Measurements from ENCODE around the gene CHST1.

Gene CHST1

GRCh38 chr11:45673441-45673840 is 8.0 kb upstream of the CHST1 start:
- no peak for DNase-seq

DNA sequence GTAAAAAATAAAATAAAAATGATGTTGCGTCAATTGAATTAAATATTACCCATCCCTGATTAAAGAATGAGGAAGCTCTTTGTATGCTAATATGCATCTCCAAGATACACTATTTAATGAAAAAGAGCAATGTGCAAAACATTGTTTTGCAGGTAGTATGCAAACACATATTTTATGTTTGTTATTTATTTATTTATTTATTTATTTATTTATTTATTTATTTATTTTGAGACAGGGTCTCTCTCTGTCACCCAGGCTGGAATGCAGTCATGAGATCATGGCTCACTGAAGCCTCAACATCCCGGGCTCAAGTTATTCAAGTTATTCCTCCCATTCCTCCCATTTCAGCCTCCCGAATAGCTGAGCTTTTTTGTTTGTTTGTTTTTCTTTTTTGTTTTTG is 7.2 kb upstream of the CHST1 start:
- DNase-seq = no peak

DNA sequence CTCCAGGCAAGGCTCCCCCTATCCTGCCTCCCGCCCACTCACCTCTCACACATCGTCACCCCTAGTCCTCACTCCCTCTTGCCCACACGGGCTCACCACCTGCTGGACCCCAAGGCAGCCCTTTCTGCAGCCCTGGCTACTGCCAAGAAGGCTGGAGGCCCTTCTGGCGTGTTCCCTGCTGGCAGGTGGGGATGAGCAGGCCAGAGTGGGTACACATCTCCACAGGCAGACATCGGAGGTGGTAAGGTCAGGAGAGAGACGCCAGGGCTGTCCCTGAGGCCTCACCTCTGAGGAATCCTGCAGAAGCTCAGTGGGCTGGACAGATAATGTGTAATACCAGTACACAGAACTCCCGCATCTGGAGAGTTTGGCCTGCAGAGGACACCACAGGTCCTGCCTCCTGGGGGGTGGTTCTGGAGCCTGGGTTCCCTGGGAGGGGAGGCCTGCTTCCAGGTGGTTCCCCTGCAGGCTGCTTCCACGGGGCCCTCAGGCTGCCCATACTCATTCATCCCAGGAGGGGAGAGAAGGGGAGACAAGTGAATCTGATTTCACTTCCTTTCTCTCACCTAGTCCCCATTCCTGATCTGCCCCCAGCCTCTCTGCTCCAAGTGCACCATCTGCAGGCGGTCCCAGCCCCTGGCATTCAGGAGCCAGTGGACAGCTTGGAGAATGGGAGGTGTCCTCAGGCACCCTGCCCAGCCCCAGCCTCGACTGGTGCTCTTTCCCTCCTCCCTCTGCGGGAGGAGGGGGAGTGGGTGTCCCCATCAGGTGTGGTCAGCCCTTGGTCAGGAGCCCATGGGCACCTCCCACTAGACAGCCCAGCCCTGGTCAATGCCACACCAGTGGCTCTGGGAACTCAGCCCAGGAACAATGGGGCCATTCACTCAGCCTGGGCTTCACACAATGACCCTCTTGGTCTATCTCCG is 6.1 kb upstream of the CHST1 start:
- no peak for DNase-seq

- no peak for DNase-seq
Observed at GRCh38 chr11:45670386-45671135, 5.1 kb upstream of the CHST1 start.

DNA sequence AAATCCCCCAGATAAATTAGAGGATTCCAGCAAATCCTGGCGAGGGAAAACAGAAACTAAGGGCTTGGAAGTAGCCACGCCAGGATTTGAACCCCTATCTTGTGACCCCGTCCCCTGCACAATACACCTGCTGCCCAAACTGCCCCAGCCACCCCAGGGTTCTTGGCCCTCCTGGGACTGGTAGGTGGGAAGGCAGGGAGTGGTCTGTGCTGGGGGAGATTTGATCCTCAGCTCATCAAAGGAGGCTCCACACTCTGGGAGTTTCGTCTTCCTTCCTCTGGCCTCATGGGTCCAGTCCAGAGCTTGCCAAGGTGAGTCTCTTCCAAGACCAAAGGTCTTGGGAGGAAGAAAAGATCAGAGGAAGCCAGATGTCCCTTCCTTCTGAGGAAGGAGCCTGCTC is 4.5 kb upstream of the CHST1 start:
- no peak for DNase-seq

- no peak for DNase-seq
Observed at GRCh38 chr11:45669146-45669545, 3.7 kb upstream of the CHST1 start.

- DNase-seq = no peak
Observed at GRCh38 chr11:45667929-45668680, 2.7 kb upstream of the CHST1 start.

- DNase-seq = no peak
Observed at GRCh38 chr11:45666648-45667642, 1.5 kb upstream of the CHST1 start.

- DNase-seq = no peak
Observed at GRCh38 chr11:45665933-45666647, 668 bp upstream of the CHST1 start.

DNA sequence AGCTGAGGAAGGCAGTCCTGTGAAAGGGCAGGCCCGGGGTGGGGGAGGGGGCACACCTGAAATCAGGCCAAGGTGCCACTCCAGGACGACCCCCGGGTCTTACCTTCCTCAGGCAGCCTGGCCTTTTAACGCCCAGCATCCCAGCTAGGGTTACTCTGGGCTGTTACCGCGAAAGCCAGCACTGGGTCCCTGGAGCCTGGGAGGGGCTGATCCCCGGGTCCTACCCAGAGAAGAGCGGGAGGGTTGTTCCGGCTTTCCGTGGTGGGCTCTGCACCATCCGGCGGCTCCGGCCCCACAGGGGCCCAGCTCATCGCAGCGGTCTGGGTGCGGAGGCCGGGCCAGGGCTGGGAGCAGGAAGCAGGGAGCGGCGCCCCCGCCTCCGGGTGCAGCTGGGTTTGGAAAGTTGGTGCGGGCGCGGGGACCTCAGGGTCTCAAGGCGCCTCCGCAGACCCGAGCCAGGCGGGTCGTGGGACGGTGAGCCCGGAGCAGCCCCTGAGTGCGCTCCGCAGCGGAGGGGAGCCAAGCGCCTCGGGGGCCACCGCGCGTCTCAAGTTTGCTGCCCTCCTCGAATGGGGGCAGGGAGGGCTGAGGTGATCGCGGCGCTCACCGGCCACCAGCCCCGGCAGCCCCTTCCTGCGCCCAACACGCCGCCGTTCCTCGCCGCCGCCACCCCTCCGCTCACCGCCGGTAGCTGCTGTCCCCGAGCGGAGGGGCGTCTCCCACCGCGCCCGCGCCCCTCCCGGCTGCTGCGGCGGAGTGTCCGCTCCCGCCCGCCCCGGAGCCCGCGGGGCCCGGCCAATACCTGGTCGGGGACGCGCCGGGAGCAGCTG is 831 bp downstream of the CHST1 start:
- DNase-seq = no peak

- DNase-seq = no peak
Observed at GRCh38 chr11:45663486-45664375, 1.7 kb downstream of the CHST1 start.

DNA sequence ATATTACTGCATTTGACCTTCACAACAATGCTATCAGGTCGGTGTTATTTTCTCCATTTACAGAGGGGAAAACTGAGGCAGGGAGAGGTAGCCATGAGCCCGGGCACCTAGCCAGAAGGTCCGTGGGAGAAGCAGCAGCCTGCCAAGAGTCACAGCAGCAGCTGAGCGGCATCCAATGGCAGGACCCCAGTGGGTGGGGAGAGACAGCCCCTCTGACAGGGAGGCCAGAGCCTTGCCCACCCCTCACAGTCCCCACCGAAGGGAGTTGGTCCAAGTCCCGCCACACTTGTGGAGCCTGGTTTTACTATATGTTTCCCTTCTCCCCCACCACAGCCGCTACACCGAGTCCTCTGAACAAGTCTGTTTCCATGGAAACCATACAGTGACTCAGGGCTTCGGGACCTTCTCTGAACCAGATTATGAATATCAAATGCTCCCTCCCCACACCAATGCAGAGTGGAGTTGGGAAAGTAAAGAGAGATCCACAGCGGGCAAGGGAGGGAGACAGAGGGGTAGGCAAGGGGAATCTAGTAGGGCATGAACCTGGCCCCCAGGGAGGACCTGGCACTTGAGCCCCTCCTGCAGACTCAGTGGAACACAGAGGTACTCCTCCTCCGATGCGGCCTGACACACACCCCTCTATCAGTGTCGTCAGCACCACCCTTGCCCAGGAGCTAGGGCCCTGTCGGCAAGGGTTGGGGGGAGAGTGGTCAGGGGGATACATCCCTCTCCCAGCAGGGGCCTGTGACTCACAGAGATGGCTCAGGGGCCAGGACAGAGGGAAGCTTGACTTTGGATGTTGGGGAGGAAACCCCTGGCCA is 2.5 kb downstream of the CHST1 start:
- no peak for DNase-seq

DNA sequence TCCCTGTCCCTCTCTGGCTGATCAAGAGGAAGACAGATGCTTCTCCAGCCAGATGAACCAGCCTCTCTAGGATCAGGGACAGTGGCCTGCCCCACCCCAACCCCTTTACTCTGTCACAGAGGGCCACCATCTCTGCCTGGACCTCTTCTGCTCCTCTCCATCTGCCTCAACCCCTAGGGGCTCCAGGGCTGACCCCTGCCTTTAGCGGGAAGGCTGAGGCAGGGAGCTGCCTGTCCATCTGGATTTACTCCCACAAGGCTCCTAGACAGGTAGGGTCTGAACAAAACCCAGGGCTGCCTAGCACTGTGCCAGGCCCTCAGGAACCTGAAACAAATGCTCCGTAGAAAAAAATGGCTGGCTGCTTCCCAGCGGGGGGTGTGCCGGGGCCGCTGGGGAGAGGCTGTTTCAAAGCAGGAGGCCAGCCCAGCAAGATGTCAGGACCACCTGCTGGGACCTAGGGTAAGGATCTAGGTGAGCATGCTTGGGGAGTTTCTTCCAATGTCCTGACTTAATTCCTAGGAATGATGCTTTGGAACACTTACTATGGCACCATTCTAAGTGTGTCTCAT is 3.2 kb downstream of the CHST1 start:
- DNase-seq = no peak

- no peak for DNase-seq
Observed at GRCh38 chr11:45661439-45662055, 3.9 kb downstream of the CHST1 start.

DNA sequence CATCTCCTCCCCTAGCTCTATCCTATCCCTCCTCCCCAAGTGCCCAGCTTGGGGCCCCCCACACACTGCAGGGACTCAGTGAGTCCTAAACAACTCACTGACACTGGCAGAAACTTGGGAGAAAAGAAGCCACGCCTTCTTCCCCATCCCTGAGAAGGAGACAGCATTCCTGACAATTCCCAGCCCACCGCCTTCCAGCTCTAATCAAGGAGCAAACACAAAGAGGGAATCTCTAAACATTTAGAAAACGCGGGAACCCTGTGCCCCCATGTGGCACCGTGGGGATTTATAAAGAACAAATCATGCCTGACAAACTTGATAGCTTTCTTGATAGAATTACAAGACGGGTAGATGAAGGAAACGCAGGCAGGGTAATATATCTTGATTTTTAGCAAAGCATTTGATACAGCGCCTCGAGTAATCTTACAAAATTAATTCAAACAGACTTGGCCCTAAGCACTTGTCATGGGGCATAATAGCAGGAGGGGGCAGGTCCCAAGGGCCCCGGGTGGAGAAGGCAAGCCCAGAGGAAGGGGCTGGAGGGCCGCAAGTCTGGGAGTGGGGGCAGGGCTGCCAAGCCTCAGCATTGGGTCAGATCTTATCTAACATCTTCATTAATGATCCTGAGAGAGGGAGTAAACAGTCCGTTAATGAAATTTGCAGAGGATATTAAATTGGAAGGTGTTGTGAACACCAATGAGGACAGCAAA is 4.5 kb downstream of the CHST1 start:
- no peak for DNase-seq

DNA sequence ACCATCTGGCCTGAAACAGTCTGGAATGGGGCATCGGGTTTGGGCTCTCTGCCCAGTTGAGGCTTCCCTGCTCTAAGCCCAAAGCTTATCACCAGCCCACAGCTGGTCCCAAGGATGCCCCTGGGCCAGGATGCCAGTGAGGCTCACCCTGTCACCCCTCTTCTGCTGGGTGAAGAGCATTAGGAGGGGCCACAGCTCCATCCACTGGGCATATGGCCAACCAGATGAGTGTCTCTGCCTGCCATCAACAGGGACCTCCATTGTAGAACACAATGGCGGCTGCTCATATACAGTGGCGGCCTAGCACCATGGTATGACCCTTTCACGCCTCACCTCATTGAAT is 5.6 kb downstream of the CHST1 start:
- DNase-seq = no peak

Data from NCI-H1048 (cell line).